NCI-H446 treated with DMSO at 0.1 percent for 48 hours (cell line): ENCODE results near the gene DRC1.
A peak's percentile ranks its signal among the peaks of the same experiment; 100 is the strongest.

Source experiments
- DNase-seq: peaks from one replicate; lab custom pipeline; 2025; lab: John Stamatoyannopoulos, UW

DRC1 gene

DNA sequence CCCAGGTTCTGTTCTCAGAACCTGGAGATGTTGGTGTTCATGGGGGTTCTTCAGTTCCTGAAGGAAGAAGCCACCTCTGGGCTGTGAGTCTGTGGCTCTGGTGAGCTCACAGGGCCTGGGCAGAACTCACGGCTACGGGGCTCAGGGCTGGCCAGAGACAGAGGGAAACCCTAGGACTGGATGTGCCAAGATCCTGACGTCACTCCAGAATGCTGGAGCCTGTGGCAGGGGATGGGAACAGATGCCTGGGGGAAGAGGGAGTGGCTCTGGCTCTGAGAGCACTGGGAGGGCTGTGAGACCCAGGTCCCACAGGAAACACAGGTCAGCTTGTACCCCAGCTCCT lies 76.2 kb downstream of the DRC1 start, which contains the start of gene OTOF:
TSS of gene OTOF (minus strand) at position 214 of the 343 bp plus-strand sequence.
- DNase-seq = peak; percentile 68

DNA sequence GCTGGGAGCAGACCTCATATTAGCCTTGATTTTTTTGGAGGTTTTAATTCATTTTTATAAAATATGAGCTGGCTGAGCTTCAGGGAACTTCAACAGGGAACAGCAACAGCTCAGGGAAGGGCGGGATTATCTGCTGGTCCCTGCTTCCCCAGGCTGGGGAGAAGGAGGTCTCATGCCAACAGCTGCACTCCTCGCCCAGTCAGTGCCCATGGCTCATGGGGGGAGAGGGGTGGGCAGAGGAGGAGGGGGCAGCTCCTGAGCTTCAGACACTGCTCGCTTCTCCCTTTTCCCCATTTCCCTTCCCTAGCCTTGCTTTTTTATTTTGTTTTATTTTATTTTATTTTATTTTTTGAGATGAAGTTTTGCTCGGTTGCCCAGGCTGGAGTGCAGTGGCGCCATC lies 76.6 kb downstream of the DRC1 start:
- no peak for DNase-seq

GRCh38 chr2:26479131-26479788 lies 77.5 kb downstream of the DRC1 start:
- no peak for DNase-seq

GRCh38 chr2:26479789-26480565 lies 78.3 kb downstream of the DRC1 start:
- no peak for DNase-seq

DNA sequence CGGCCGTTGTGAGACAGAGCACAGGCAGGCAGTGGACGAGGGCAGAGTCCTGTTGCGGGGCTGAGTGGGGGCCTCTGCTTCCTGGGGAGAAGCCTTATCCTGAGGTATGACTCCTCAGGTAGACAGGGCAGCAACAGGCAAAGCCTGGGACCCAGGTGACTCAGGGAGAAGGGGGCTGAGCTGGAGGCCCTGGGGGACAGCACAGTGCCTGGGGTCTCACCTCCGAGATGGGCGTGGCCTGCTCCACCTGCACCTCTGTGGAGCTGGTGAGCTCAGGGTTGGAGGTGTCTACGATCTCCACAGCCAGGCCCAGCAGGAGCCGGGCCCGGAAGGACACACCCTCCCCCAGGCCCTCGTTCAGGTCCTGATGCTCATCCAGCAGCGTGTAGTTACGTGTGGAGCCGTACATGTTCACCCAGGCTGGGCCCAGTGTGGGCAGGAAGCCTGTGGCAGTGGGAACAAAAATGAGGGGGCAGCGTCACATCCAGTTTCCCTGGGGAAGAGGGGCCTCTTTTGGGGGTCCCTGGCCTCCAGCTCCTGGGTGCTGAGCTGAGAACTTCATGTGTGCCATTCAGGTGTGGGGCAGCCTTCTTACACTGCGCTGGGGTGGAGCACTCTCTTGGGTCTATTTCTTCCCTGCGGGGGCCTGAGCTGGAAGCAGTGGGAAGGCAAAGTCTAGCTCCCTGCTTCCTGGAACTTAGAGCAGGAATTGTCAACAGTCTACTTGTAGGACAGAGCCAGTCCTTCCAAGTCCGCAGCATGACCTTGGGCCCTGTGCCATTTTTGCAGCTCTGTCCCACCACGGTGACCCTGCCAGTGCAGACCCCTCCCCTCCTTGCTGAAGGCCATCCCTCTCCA lies 79.1 kb downstream of the DRC1 start:
- DNase-seq = no peak

DNA sequence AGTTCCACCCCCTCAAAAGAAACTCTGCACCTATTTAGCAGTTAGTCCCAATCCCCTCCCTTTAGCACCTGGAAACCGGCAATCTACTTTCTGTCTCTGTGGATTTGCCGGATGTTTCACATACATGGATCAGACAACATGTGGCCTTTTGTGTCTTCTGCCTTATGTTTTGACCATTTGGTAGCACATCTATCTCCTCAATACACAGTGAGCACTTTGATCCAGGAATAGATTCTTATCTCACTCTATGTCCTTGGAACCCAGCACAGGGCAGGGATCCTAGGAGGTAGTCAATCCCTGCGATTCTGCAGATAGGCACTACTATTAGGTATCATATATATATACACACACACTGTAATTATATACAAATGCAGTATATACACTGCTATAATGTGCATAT lies 80.0 kb downstream of the DRC1 start:
- DNase-seq = no peak

- DNase-seq = no peak
Observed at GRCh38 chr2:26482211-26483026, 80.7 kb downstream of the DRC1 start.

GRCh38 chr2:26483027-26483326 lies 81.3 kb downstream of the DRC1 start:
- DNase-seq = no peak

DNA sequence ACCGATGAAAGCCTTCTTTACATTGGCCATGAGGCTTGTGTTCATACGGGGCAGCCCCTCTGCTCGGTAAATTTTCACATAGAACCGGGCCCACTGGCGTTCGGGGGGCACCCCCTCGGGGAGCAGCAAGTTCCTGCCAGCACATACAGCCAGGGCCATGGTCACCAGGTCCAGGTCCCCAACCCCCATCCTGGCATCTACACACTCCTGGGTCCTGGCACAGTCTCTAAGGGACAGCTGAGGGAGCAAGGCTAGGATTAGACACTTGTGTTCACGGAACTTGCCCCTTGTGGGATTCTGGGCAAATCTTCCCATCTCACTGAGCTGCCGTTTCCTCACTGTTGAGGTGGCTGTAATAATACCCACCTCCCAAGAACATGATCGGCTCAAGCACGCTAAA lies 81.8 kb downstream of the DRC1 start:
- DNase-seq = no peak

GRCh38 chr2:26483957-26484565 lies 82.3 kb downstream of the DRC1 start:
- DNase-seq = peak; percentile 62

DNA sequence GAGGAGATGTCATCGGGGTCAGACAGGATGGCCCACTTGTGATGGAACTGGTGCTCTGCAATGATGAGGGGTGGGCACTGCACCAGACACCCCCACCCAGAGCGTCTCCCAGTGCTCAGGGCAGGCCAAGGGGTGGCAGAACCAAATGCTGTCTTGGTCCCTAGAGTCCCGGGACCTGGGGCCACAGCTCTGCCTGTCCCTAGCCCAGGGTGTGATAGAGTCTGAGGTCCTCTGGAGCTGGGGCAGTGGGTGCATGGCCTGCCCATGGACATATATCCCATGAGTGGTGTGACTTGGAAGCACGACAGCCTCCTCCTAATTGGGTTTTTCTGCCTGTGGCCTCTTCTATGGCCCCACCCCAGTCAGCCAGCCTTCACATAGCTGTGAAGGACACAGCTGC lies 82.9 kb downstream of the DRC1 start:
- no peak for DNase-seq

GRCh38 chr2:26485099-26485498 lies 83.4 kb downstream of the DRC1 start:
- no peak for DNase-seq

- no peak for DNase-seq
Observed at GRCh38 chr2:26485725-26486418, 84.2 kb downstream of the DRC1 start.

- DNase-seq = no peak
Observed at GRCh38 chr2:26486789-26487188, 85.1 kb downstream of the DRC1 start.

GRCh38 chr2:26487192-26487591 lies 85.5 kb downstream of the DRC1 start:
- DNase-seq = no peak

DNA sequence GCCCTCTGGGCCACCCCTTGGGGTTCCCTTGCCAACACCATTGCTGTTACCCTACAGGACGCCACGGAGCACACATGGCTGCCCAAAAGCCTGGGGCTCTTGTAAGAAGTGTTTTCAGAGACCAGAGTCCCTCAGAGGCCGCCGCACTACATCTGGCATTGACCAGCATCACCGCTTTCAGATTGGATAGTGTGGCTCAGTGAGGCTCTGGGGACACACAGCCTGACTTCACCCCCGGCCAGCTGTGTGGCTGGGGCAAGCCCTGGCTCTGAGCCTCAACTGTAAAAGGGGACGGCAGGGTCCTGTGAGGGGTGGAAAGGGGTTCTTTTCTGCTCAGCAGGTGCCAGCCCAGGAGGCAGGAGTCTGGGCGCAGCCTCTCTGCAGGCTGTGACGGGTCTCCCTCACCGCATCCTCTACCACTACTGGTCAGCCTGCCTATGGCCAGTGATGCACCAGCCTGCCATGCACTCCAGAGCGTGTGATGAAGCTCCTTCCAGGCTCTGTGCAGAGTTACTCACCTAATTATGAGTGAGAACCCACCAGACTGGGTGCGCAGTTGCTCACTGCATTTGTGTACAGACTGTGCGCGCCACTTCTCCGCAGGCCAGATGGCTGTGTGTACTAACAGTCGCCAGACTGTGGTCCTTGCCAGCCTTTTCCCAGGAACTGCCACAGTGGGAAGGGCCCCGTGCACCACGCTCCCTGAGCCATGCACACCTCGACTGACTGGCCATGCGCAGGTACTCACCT lies 86.9 kb downstream of the DRC1 start:
- DNase-seq = peak; percentile 73

DNA sequence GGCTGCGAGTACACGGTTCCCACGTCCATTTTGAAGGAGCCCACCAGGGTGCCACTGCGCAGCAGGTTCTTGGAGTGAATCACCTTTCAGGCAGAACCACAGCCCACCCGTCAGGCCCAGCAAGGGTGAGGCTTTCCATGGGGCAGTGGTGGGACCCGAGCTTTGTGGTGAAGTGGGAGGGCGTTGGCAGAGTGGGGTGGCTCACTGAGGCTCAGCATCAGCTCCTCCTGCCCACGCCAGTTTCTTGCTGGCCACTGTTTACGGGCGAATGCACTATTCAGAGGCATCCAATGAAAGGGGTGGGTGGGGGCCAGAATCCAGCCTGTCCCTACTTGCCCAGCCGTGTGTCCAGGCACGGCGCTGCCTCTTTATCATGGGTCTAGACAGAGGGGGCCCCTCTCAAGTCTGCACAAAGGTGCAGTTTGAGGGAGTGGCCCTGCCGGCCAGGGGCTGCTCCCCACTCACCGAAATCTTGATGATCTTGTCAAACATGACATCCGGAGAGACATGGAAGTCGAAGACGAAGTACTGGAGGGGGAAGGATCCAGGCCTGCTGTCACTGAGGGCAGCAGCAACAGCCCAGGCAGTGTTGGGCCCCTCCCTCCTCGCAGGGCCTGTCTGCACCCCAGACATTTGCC lies 87.6 kb downstream of the DRC1 start:
- DNase-seq = no peak

- no peak for DNase-seq
Observed at GRCh38 chr2:26491563-26492167, 89.9 kb downstream of the DRC1 start.

DNA sequence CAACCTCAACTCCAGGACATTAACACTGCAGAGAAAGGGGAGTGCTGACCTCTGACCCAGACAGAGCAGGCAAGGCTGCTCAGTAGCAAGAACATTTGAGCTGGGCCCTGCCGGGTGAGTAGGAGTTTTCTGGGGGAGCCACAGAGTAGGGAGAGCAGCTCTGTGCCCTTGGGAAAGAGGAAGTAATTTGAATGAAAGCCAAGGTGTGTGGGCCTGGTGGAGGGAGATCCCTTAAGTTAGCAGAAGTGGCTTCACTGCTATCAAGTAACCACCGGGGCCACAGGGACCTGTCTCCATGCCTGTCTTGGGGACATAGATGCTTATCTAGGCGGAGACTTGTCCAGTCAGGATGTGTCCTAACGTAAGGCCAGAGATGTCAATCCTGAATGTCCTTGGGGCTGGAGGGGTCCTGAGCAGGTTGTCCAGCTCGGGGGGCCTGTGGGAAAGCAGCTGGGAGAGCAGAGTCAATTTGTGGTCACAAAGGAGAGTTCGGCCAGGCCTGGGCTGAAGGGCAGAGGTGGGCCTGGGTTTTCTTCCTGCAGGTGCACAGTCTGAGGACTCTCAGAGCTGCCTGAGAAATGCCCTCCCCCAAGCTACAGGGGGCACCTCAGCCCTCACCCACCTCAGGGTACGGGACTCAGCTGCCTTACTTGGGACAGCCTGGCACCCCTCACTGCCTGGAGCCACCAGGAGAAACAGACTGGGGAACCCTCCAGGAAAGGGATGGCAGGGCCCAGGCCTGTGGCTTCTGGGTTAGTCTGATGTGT lies 91.2 kb downstream of the DRC1 start:
- DNase-seq = no peak
